ENCODE results near the gene ITPR3. TPM values are rescaled to one million over a fixed set of nuclear protein-coding genes. Genes with fewer than 3 reads are reported as not detected.

Gene ITPR3
- total and polyA plus RNA-seq, 2 donors from 2014 or later: 4.2 to 86.3 TPM

DNA sequence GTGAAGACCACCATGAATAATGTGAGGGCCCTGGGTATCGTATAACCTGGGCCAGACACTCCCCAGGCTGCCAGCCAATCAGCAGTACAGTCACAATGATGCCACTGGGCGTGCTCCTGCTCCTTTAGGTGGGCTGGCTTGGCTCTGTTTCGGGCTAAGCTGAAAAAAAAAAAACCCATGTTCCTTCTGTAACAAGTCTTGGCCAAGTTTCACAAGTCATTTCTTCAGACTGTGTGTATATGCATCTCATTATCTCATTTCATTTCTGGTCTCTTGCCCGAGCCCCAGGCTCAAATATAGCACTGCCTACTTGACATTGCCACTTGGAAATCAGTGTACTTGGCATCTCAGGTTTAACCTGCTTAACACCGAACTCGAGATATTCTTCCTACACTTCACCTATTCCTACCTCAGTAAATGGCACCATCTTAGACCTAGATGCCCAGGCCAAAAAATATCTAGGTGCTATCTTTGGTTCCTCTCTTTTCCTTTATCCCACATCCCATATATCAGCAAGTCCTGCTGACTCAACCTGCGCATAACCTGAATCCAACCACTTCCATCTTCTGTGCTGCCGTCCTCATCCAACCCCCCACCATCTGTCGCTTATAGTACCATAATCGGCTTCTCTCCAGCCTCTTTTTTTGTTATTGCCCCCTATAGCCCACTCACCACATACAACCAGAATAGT lies 88.6 kb downstream of the ITPR3 start:
- FAIRE-seq: no peak
- peak overlapping the region in 1 of 3 donors; percentile 27 for H3K9ac ChIP-seq (ENCODE audit: low read length in 3 of 3)
- no peaks in the 10 kb centered on the region for H3K27me3 ChIP-seq (ENCODE audit: control insufficient read depth, insufficient read depth, low read length)
- TF ChIP-seq, protein P1, sequence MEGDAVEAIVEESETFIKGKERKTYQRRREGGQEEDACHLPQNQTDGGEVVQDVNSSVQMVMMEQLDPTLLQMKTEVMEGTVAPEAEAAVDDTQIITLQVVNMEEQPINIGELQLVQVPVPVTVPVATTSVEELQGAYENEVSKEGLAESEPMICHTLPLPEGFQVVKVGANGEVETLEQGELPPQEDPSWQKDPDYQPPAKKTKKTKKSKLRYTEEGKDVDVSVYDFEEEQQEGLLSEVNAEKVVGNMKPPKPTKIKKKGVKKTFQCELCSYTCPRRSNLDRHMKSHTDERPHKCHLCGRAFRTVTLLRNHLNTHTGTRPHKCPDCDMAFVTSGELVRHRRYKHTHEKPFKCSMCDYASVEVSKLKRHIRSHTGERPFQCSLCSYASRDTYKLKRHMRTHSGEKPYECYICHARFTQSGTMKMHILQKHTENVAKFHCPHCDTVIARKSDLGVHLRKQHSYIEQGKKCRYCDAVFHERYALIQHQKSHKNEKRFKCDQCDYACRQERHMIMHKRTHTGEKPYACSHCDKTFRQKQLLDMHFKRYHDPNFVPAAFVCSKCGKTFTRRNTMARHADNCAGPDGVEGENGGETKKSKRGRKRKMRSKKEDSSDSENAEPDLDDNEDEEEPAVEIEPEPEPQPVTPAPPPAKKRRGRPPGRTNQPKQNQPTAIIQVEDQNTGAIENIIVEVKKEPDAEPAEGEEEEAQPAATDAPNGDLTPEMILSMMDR (IDR thresholded peaks at IDR 0.05; ENCODE audit: borderline replicate concordance, extremely low read depth, insufficient read depth): no peak
- intact Hi-C loops (cut with DNase I): no loop called here
- H3K27ac ChIP-seq (ENCODE audit: low read depth in 2 of 2, low read length in 2 of 2): no peak overlapping the region
- no peaks in the 10 kb centered on the region for H3K9me3 ChIP-seq (ENCODE audit: control insufficient read depth in 2 of 3, insufficient read depth in 1 of 3, low read length in 3 of 3)
- DNase-seq: peak in 1 of 5 donors; percentile 40
- peaks cover 0 to 12% (median 0%) of the 10 kb centered on the region in 3 donors for H3K36me3 ChIP-seq (ENCODE audit: control insufficient read depth in 2 of 3, insufficient read depth in 3 of 3, low read length in 3 of 3)
- H3K4me1 ChIP-seq (ENCODE audit: control insufficient read depth in 2 of 3, insufficient read depth in 2 of 3, low read depth in 1 of 3, low read length in 3 of 3): peaks cover 3 to 12% (median 11%) of the 10 kb centered on the region in 3 donors
- no peak overlapping the region for H3K4me3 ChIP-seq (ENCODE audit: low read length in 3 of 3)

DNA sequence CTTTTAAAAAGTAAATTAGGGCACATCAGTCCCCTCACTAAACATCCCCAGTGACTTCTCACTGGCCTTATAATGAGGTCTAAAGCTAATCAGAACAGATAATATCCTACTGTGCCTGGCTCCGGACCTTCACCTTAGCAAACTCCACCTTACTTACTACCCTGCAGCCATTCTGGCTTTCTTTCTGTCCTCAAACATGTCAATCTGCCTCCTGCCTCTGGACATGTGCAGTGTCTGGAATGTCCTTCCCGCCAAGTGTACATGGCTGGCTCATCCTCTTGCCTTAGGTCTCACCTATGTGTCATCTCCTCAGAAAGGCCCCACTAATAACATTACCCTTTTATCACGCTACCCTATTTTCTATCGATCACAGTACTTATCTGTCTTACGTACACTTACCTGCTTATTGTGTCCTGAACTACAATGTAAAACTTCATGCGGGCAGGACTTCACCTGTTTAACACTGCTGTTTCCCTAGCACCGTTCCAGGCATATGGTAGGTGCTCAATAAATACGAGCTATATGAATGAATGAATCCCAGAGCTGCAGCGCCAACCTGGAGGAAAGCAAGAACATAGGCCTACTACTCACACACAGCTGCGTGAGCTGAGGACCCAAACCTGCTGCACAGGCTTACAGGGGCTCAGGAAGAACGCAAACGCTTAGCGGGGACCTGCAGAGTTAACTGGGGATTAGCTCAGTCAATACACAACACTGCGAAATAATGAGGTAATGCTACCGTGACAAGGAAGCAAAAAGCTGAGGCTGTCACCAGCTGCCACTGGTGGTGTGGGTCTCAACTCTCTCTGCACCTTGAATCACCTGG lies 89.4 kb downstream of the ITPR3 start:
- Histone ChIP-seq H3K9ac (ENCODE audit: low read length in 3 of 3) (peak overlapping the region in 2 of 3 donors; percentile 66 to 75), H3K4me3 (ENCODE audit: low read length in 3 of 3) (peak overlapping the region; percentile 71 to 83 (median 77)), H3K9me3 (ENCODE audit: control insufficient read depth in 2 of 3, insufficient read depth in 1 of 3, low read length in 3 of 3) (no peaks in the 10 kb centered on the region), H3K4me1 (ENCODE audit: control insufficient read depth in 2 of 3, insufficient read depth in 2 of 3, low read depth in 1 of 3, low read length in 3 of 3) (peaks cover 3 to 12% (median 11%) of the 10 kb centered on the region in 3 donors), H3K36me3 (ENCODE audit: control insufficient read depth in 2 of 3, insufficient read depth in 3 of 3, low read length in 3 of 3) (peaks cover 0 to 12% (median 0%) of the 10 kb centered on the region in 3 donors), H3K27me3 (ENCODE audit: control insufficient read depth, insufficient read depth, low read length) (no peaks in the 10 kb centered on the region), H3K27ac (ENCODE audit: low read depth in 2 of 2, low read length in 2 of 2) (no peak overlapping the region)
- FAIRE-seq (no peak), DNase-seq (peak in 1 of 5 donors; percentile 53)
- intact Hi-C loops (cut with DNase I): no loop called here
- TF ChIP-seq, protein P1 (IDR thresholded peaks at IDR 0.05; ENCODE audit: borderline replicate concordance, extremely low read depth, insufficient read depth): no peak

DNA sequence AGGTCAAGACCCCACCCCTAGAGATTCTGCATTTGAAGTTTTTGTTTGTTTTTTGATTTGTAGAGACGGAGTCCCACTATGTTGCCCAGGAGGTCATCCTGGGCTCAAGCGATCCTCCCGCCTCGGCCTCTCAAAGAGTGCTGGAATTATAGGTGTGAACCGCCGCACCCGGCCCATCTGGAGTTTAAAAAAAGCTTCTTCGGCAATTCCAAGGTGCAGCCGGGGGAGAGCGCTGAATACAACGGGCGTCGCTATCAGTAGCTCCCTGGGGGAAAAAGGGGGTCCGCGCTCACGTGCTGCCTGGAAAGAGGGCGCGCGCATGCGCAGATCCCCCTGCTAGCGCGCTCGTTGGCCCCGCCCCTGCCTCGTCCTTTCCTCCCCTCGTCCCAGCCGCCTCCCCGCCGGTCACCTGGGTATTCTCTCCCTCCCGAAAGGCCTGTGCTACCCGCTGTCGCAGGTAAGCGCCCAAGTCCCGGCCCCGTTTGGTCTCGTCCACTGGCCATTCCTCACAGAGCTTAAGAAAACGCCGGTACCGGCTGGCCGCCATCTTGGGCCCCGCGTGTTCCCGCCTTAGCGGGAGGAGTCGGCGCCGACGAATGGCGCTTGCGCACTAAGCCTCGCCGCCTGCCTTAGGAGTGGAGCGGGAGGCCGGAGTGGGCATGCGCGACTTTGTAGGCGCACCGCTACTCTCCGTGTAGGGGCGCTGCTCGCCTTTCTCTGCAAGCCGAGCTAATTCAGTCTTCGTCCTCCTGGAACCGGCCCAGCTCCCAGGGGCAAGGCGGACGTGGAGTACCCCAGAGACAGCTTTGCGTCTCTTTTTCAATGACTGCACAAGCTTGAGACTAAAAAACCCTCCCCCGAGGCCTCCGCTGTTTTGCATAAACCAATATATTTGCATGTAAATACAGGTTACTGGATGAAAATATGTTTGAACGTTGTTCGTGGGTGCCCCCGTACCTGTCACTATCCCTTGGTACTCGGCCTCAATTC lies 90.3 kb downstream of the ITPR3 start, which contains the start of gene UQCC2:
TSS of gene UQCC2 (minus strand) at position 561 of the 990 bp plus-strand sequence. CDS start at position 547, 14 bp downstream.
- intact Hi-C loops (cut with DNase I): no loop called here
- FAIRE-seq: no peak
- H3K9ac ChIP-seq (ENCODE audit: low read length in 3 of 3): peak within 1 kb of the TSS; percentile 53 to 75 (median 66)
- H3K27me3 ChIP-seq (ENCODE audit: control insufficient read depth, insufficient read depth, low read length): no peaks in the 10 kb centered on the region
- H3K4me1 ChIP-seq (ENCODE audit: control insufficient read depth in 2 of 3, insufficient read depth in 2 of 3, low read depth in 1 of 3, low read length in 3 of 3): peaks cover 3 to 17% (median 14%) of the 10 kb centered on the region in 3 donors
- H3K9me3 ChIP-seq (ENCODE audit: control insufficient read depth in 2 of 3, insufficient read depth in 1 of 3, low read length in 3 of 3): no peaks in the 10 kb centered on the region
- H3K4me3 ChIP-seq (ENCODE audit: low read length in 3 of 3): peak within 1 kb of the TSS; percentile 71 to 83 (median 77)
- H3K36me3 ChIP-seq (ENCODE audit: control insufficient read depth in 2 of 3, insufficient read depth in 3 of 3, low read length in 3 of 3): peaks cover 0 to 12% (median 0%) of the 10 kb centered on the region in 3 donors
- H3K27ac ChIP-seq (ENCODE audit: low read depth in 2 of 2, low read length in 2 of 2): peak within 1 kb of the TSS; percentile 93 to 96
- DNase-seq: peak; percentile 97 to 99 (median 99)
- TF ChIP-seq, protein P1 (IDR thresholded peaks at IDR 0.05; ENCODE audit: borderline replicate concordance, extremely low read depth, insufficient read depth): peak; percentile 80

Data from kidney (tissue), 14 donors.